BJ (cell line): ENCODE data around the gene SLC45A1. TPM values are rescaled to one million over a fixed set of nuclear protein-coding genes. Genes with fewer than 3 reads are reported as not detected.

Experiments used
- CTCF ChIA-PET: fragments of 350-600 bp; formaldehyde crosslinking; extraction: SDS; loops from one replicate; lab custom pipeline; 2021; ENCODE audit warnings: antibody characterized with exemption, inconsistent platforms; lab: Yijun Ruan, JAX
- POLR2A ChIA-PET: fragments of 300-600 bp; sonication (Branson Sonifier 250); formaldehyde crosslinking; extraction: SDS; loops from one replicate; lab custom pipeline; 2021; ENCODE audit warnings: antibody characterized with exemption; lab: Charles Lee
- DNase-seq: peaks from one replicate; pipeline ENCODE4 v3.0.0-alpha.2; 2011; ENCODE audit warnings: low read depth
- H3K27me3 ChIP-seq: 2 replicates; pipeline ENCODE4 v1.6.0; 2011; ENCODE audit warnings: low read length; ENCODE audit not compliant: control insufficient read depth, insufficient read depth
- H3K36me3 ChIP-seq: 2 replicates; pipeline ENCODE4 v1.5.1; 2011; ENCODE audit warnings: low read length; ENCODE audit not compliant: control insufficient read depth, insufficient read depth
- H3K4me3 ChIP-seq: 2 replicates; pipeline ENCODE4 v1.5.1; 2011; ENCODE audit warnings: low read depth, mild to moderate bottlenecking, control low read depth, low read length
- polyA plus RNA-seq: library from polyadenylated mRNA; depleted of rRNA; stranded (reverse); fragments of >200 nt; gene quantifications from 2 replicates; pipeline ENCODE4 v1.2.3, GENCODE V29; 2011
- TF ChIP-seq, protein P1 (sequence below): IDR thresholded peaks from 2 replicates; pipeline ENCODE4 v1.5.1; 2011; ENCODE audit warnings: low read depth, mild to moderate bottlenecking, control low read depth, inconsistent platforms, low read length, moderate library complexity; ENCODE audit not compliant: insufficient read depth

SLC45A1 gene
- polyA plus RNA-seq, 1 experiment: 1.4 TPM

DNA sequence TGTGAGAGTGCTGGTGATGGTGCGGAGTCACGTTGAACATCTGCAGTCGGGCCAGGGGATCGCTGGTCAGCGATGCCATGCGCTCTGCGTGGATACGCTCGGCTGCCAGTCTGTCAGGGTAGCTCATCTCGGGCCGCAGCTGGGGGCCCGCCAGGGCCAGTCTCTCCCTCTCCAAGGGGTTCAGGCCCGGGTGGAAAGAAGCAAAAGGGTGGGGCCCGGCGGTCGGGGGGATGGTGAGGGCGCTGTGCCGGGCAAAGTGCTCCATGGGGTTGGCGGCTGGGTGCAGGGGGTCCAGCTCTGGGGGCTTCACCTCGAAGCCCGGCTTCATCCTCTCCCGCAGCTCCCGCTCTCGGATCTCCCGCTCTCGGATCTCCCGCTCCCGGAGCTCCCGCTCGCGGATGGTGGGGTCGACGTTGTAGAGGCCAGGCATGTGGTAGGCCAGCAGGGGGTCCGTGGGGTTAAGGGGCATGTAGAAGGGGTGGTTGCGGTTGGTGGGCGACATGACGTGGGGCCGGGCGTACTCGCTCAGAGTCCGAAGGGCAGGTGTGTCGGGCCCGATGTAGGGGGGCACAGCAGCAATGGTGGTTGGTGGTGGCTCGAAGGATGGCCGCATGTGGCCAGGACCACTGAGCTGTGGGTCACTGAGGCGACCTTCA, 40.5 kb downstream of the SLC45A1 start:
- Histone ChIP-seq H3K27me3 (no peaks in the 10 kb centered on the region), H3K4me3 (no peak overlapping the region), H3K36me3 (peaks cover 68% of the 10 kb centered on the region)
- DNase-seq: no peak
- TF ChIP-seq, protein P1, sequence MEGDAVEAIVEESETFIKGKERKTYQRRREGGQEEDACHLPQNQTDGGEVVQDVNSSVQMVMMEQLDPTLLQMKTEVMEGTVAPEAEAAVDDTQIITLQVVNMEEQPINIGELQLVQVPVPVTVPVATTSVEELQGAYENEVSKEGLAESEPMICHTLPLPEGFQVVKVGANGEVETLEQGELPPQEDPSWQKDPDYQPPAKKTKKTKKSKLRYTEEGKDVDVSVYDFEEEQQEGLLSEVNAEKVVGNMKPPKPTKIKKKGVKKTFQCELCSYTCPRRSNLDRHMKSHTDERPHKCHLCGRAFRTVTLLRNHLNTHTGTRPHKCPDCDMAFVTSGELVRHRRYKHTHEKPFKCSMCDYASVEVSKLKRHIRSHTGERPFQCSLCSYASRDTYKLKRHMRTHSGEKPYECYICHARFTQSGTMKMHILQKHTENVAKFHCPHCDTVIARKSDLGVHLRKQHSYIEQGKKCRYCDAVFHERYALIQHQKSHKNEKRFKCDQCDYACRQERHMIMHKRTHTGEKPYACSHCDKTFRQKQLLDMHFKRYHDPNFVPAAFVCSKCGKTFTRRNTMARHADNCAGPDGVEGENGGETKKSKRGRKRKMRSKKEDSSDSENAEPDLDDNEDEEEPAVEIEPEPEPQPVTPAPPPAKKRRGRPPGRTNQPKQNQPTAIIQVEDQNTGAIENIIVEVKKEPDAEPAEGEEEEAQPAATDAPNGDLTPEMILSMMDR: no peak
- CTCF ChIA-PET: interaction anchor here (1.6 to 2.6 kb wide), 2 partner anchors 9 to 14 kb away, joined by 6 to 15 read pairs; no protein-coding TSS in a partner anchor
- POLR2A ChIA-PET: no interaction called here

DNA sequence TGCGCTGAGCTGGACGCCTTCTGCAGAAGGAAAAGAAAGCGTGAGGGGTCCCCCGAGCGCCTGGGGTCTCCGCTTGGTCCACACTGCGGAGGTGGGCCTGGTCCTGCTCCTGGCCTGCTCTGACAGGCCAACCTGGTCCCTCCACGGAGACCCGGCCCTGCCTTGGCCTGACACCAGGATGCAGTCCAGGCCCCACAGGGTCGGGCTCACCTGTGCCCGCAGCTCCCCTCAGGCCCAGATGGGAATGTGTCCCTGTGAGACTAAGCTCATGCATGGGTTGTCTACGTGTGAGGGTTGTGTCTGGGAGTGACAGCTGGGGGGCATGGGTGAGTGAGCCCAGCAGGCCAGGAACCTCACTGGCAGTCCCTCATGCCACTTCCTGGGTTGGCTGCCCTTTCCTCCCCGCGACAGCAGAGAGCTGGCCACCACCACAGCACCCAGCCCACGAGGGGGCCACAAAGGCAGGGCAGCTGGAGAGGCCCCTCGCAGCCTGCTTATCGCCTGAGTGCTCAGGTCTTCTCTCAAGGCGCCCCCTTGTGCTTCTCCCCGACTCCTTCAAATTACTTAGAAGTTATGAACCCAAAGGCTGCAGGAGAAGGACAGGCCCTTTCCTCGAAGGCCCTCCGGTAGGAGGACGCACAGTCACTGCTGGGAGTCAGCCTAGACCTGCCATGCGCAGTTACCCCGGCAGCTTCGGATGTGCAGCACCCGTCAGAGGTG, 41.1 kb downstream of the SLC45A1 start:
- Histone ChIP-seq H3K27me3 (no peaks in the 10 kb centered on the region), H3K36me3 (peaks cover 67% of the 10 kb centered on the region), H3K4me3 (no peak overlapping the region)
- ChIA-PET POLR2A (no interaction called here), CTCF (interaction anchor here (1.6 to 2.6 kb wide), 2 partner anchors 10 to 14 kb away, joined by 6 to 15 read pairs; no protein-coding TSS in a partner anchor)
- DNase-seq: no peak
- TF ChIP-seq, protein P1: no peak

DNA sequence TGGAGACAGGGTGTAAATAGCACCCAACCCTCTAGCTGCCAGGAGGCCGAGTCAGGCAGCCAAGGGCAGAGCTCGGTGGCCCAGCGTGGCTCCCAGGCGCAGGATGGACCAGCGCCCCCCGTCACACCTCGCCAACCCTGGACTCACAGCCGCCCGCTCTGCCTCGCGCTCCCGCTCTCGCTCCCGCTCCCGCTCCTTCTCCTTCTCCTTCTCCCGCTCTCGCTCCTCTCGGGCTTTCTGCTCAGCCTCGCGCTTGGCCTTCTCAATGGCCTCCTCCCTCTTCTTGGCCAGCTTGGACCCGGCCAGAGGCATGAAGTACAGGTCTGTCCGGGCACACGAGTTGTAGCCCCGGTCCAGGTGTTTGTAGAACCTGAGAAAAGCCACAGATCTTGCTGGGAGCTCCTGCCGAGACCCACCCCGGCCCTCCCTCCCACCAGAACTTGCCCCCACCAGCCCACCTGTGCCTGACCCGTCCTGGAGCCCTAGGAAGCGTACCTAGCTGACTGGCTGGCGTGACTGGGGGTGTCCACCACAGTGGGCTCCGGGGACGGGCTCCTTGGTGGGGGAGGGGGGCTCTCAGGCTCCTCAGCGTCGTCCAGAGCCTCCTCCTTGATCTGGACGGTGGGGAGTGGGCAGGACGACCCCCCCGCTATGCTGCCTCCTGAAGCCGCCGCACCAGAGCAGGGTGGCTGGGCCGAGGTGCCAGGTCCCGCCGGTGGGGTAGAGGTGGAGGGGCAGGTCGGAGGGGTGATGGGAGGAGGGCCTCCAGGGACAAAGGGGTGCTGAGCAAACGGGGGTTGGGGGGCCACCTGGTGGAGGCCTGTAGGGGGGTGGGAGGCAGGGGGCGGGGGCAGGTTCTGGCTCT, 41.9 kb downstream of the SLC45A1 start:
- no peak overlapping the region for H3K4me3 ChIP-seq
- DNase-seq: no peak
- H3K36me3 ChIP-seq: peaks cover 68% of the 10 kb centered on the region
- POLR2A ChIA-PET: no interaction called here
- CTCF ChIA-PET: interaction anchor here (0.5 to 2.6 kb wide), 4 partner anchors 9 to 492 kb away, joined by 3 to 15 read pairs (median 4); no protein-coding TSS in a partner anchor
- no peaks in the 10 kb centered on the region for H3K27me3 ChIP-seq
- TF ChIP-seq, protein P1: no peak

DNA sequence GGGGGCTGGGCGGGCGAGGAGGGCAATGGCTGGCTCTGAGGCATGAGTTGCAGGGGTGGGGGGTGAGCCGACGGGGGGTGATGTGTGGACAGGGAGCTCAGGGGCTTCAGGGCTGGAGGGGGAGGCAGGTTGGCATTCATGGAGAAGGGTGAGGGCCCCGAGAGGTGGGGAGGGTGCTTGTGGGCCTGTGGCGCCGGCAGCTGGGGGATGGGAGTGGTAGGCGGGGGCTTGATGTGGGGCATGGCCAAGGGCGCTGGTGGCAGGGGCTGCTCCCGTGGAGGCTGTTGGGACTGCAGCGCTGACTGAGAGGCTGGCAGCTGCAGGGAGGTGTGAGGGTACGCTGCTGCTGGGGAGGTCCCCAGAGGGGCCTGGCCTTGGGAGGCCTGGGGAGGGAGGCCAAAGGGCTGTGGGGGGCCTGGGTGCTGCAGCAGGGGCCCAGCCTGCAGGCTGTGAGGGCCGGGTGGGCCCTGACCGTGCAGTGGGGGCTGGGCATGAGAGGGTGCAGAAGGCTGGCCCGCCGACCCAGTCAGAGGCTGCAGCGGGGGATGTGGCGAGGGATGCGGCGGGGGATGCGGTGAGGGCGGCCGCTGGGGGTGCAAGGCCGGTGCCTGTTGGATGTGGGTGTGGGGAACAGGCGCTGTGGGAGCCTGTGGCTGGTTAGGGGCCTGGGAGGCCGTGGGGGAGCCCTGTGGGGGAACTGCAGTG, 42.7 kb downstream of the SLC45A1 start:
- no peak overlapping the region for H3K4me3 ChIP-seq
- ChIA-PET POLR2A (no interaction called here), CTCF (interaction anchor here (0.5 to 3.3 kb wide), 3 partner anchors 8 to 491 kb away, joined by 3 to 17 read pairs (median 3); no protein-coding TSS in a partner anchor)
- TF ChIP-seq, protein P1: no peak
- DNase-seq: no peak
- no peaks in the 10 kb centered on the region for H3K27me3 ChIP-seq
- peaks cover 65% of the 10 kb centered on the region for H3K36me3 ChIP-seq
